IMR-90 (cell line): Measurements from ENCODE around the gene TMEM181. TPM values are rescaled to one million over a fixed set of nuclear protein-coding genes. Genes with fewer than 3 reads are reported as not detected.

Experiments
- ATAC-seq: fragments of 200-7000 bp; cut with Tn5 transposase; 2 replicates; pipeline ENCODE4 v1.9.1; 2020; ENCODE audit warnings: low read depth, mild to moderate bottlenecking, moderate library complexity
- BruUV-seq: library from RNA; stranded (reverse); fragments of 400-500 nt; replicated peaks from 2 replicates; lab custom pipeline; 2021; lab: Mats Ljungman, UMichigan
- CTCF ChIA-PET: fragments of 300-600 bp; formaldehyde crosslinking; extraction: SDS; loops from one replicate; lab custom pipeline; 2021; ENCODE audit warnings: antibody characterized with exemption; lab: Yijun Ruan, JAX
- POLR2A ChIA-PET: fragments of 300-600 bp; sonication (Branson Sonifier 250); formaldehyde crosslinking; loops from one replicate; lab custom pipeline; 2022; ENCODE audit warnings: antibody characterized with exemption; ENCODE audit not compliant: unreplicated experiment; lab: Charles Lee
- DNase-seq: peaks from one replicate; pipeline ENCODE4 v3.0.0; 2013
- H2AFZ ChIP-seq: replicated peaks from 2 replicates; pipeline ENCODE3; 2013; ENCODE audit warnings: low read length, mild to moderate bottlenecking; ENCODE audit not compliant: poor library complexity
- H2AK5ac ChIP-seq: 2 replicates; pipeline ENCODE4 v1.6.1; 2013; ENCODE audit warnings: low read depth, low read length, inconsistent platforms
- H2AK9ac ChIP-seq: replicated peaks from 2 replicates; pipeline ENCODE3; 2013; ENCODE audit warnings: mild to moderate bottlenecking, low read depth, low read length, moderate library complexity; ENCODE audit not compliant: poor library complexity
- H2BK120ac ChIP-seq: 2 replicates; pipeline ENCODE4 v1.6.1; 2013; ENCODE audit warnings: low read depth, low read length, inconsistent platforms
- H2BK15ac ChIP-seq: 3 replicates; pipeline ENCODE4 v1.6.1; 2013; ENCODE audit warnings: low read depth, low read length, inconsistent platforms
- H2BK20ac ChIP-seq: 2 replicates; pipeline ENCODE4 v1.6.1; 2013; ENCODE audit warnings: low read depth, mild to moderate bottlenecking, inconsistent platforms, low read length, moderate library complexity
- H2BK5ac ChIP-seq: 2 replicates; pipeline ENCODE4 v1.6.1; 2013; ENCODE audit warnings: mild to moderate bottlenecking, low read depth, low read length, inconsistent platforms; ENCODE audit not compliant: poor library complexity, severe bottlenecking
- H3K14ac ChIP-seq: replicated peaks from 2 replicates; pipeline ENCODE4 v1.6.1; 2013; ENCODE audit warnings: low read depth, low read length, inconsistent platforms
- H3K18ac ChIP-seq: 2 replicates; pipeline ENCODE4 v1.6.1; 2013; ENCODE audit warnings: low read depth, low read length, control low read depth
- H3K23ac ChIP-seq: 2 replicates; pipeline ENCODE4 v1.6.1; 2013; ENCODE audit warnings: low read depth, low read length, inconsistent platforms
- H3K27ac ChIP-seq: 2 replicates; pipeline ENCODE4 v1.5.1; 2013; ENCODE audit warnings: mild to moderate bottlenecking, control low read depth, low read length; ENCODE audit not compliant: insufficient read depth
- H3K27me3 ChIP-seq: 2 replicates; pipeline ENCODE4 v1.6.1; 2013; ENCODE audit warnings: low read length; ENCODE audit not compliant: control insufficient read depth, insufficient read depth
- H3K36me3 ChIP-seq: 2 replicates; pipeline ENCODE4 v1.6.1; 2013; ENCODE audit warnings: low read length, mixed read lengths; ENCODE audit not compliant: control insufficient read depth, insufficient read depth
- H3K4ac ChIP-seq: 2 replicates; pipeline ENCODE4 v1.6.1; 2013; ENCODE audit warnings: low read depth, low read length, inconsistent platforms
- H3K4me1 ChIP-seq: 2 replicates; pipeline ENCODE4 v1.6.1; 2013; ENCODE audit warnings: low read length, mixed read lengths; ENCODE audit not compliant: control insufficient read depth, insufficient read depth
- H3K4me2 ChIP-seq: 2 replicates; pipeline ENCODE4 v1.6.1; 2013; ENCODE audit warnings: low read depth, mild to moderate bottlenecking, control low read depth, low read length, moderate library complexity
- H3K4me3 ChIP-seq: 2 replicates; pipeline ENCODE4 v1.5.1; 2013; ENCODE audit warnings: low read depth, mild to moderate bottlenecking, control low read depth, low read length, moderate library complexity; ENCODE audit not compliant: insufficient read depth
- H3K56ac ChIP-seq: 2 replicates; pipeline ENCODE4 v1.6.1; 2013; ENCODE audit warnings: low read length, inconsistent platforms; ENCODE audit not compliant: insufficient read depth; ENCODE audit errors: extremely low read depth
- H3K79me1 ChIP-seq, 2 experiments: 2 replicates each; pipeline ENCODE4 v1.6.1; 2013; ENCODE audit warnings: low read length in 2 of 2, inconsistent platforms in 1 of 2, low read depth in 1 of 2
- H3K9ac ChIP-seq: 2 replicates; pipeline ENCODE4 v1.6.1; 2013; ENCODE audit warnings: low read depth, low read length, control low read depth
- H3K9me1 ChIP-seq: 2 replicates; pipeline ENCODE4 v1.6.1; 2013; ENCODE audit warnings: low read length, inconsistent platforms; ENCODE audit not compliant: insufficient read depth
- H3K9me3 ChIP-seq: 2 replicates; pipeline ENCODE4 v1.6.1; 2013; ENCODE audit warnings: low read length; ENCODE audit not compliant: control insufficient read depth, insufficient read depth
- H4K20me1 ChIP-seq: 2 replicates; pipeline ENCODE4 v1.6.1; 2013; ENCODE audit warnings: low read length, inconsistent platforms; ENCODE audit not compliant: insufficient read depth
- H4K5ac ChIP-seq: 2 replicates; pipeline ENCODE4 v1.6.1; 2013; ENCODE audit warnings: mild to moderate bottlenecking, low read depth, low read length, control low read depth
- H4K8ac ChIP-seq, 2 experiments: 2 replicates each; pipeline ENCODE4 v1.6.1; 2013; ENCODE audit warnings: low read depth in 2 of 2, low read length in 2 of 2, control low read depth in 1 of 2, inconsistent platforms in 1 of 2
- H4K91ac ChIP-seq: 2 replicates; pipeline ENCODE4 v1.6.1; 2013; ENCODE audit warnings: low read depth, low read length, inconsistent platforms; ENCODE audit not compliant: insufficient read depth
- CEBPB ChIP-seq: IDR thresholded peaks from 2 replicates; pipeline ENCODE4 v1.6.1; 2012; ENCODE audit warnings: low read depth, low read length, improper control_type of control experiment
- NFE2L2 ChIP-seq: fragments of 150-350 bp; IDR thresholded peaks from 2 replicates; pipeline ENCODE4 v1.6.1; 2016; ENCODE audit warnings: low read depth, mild to moderate bottlenecking, low read length
- POLR2A ChIP-seq: IDR thresholded peaks from 2 replicates; pipeline ENCODE4 v1.6.1; 2012; ENCODE audit warnings: mild to moderate bottlenecking, low read depth, low read length
- RAD21 ChIP-seq: IDR thresholded peaks from 2 replicates; pipeline ENCODE4 v1.6.1; 2012; ENCODE audit warnings: low read length, improper control_type of control experiment
- WGBS, 2 experiments: methylation state at CpG; one replicate each; pipeline versions ENCODE4 v1.1.5 to v1.1.7; 2013; ENCODE audit warnings: missing lambda C conversion rate in 2 of 2; ENCODE audit not compliant: insufficient read length in 1 of 2; ENCODE audit errors: extremely low coverage in 2 of 2; 5-methylcytosine and 5-hydroxymethylcytosine counted together
- dilution Hi-C: fragments of 300-500 bp; cut with HindIII; formaldehyde crosslinking; loops from one replicate; pipeline ENCODE4 v1.14.3; 2018; ENCODE audit warnings: low sequenced_read_pairs; ENCODE audit not compliant: unreplicated experiment
- in situ Hi-C: fragments of 300-500 bp; cut with MboI; formaldehyde crosslinking; loops from 3 replicates; pipeline ENCODE4 v1.14.3; 2019; ENCODE audit warnings: low sequenced_read_pairs, inconsistent platforms, mixed read lengths
- intact Hi-C: fragments of 100-400 bp; cut with micrococcal nuclease; formaldehyde crosslinking; loops from 2 replicates; pipeline ENCODE4 v1.10.0; 2022
- polyA plus RNA-seq, 3 experiments: library from polyadenylated mRNA; depleted of rRNA; stranded (reverse); fragments of >200 nt; gene quantifications; 2 replicates each; pipeline ENCODE4 v1.2.3, GENCODE V29; 2012; ENCODE audit warnings: low replicate concordance in 1 of 3
- total RNA-seq: library from RNA; depleted of rRNA; stranded (reverse); fragments of >200 nt; gene quantifications from 2 replicates; pipeline ENCODE4 v1.2.3, GENCODE V29; 2012
- TF ChIP-seq, protein P1 (sequence below): fragments of 150-350 bp; IDR thresholded peaks from 2 replicates; pipeline ENCODE4 v1.6.1; 2016; ENCODE audit warnings: low read depth, mild to moderate bottlenecking, low read length, moderate library complexity, borderline replicate concordance

The TMEM181 gene
- total and polyA plus RNA-seq, 2 of the 4 experiments (the other 2 are of a cell fraction): 22.8 to 27.8 TPM

DNA sequence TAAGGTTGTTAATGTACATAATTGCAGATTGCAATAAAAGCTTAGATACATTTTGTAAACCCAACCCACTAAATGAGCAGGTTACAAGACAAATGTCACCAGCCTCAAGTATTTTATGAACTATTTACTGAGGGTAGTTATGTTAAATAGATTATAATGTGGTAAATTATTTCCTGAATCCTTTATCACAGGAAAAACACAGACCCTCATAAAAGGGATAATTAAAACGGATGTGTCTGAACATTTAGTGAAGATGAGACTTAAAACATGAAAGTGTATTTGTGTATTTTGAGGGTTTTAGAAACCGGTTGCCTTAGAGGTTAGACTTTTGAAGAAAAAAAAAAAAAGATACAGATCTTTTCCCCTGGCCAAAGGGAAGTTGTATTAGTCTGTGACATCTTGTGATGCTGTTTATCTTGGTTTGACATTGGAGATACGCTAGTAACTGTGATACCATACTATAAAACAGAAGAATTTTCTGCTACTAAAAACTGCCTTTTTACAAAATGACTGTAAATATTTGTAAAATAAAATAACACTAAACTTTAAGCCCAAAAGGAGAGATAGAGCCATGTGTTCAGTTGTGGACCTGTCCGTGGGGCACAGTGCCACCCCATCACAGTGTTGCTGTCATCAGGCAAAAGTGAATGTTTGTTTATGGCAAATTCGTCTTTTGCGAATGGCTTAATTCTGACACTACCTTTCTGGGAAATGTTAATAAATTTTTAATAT, 75.0 kb downstream of the TMEM181 start:
- Histone ChIP-seq H4K20me1 (peaks cover 25% of the 10 kb centered on the region), H3K23ac (no peak overlapping the region), H3K9me3 (no peaks in the 10 kb centered on the region), H2BK5ac (no peak overlapping the region), H3K18ac (no peak overlapping the region), H2BK120ac (no peak overlapping the region), H2BK15ac (no peak overlapping the region), H2AK9ac (no peak overlapping the region), H3K4me2 (no peak overlapping the region), H3K56ac (no peak overlapping the region), H3K27ac (no peak overlapping the region), H3K36me3 (peaks cover 27% of the 10 kb centered on the region), H2AFZ (no peak overlapping the region), H3K4ac (no peak overlapping the region), H2AK5ac (no peak overlapping the region), H3K4me3 (no peak overlapping the region), H3K4me1 (peaks cover 20% of the 10 kb centered on the region), H4K5ac (no peak overlapping the region), H3K79me1 (peaks cover 21 to 68% of the 10 kb centered on the region in 2 experiments), H3K9me1 (peaks cover 26% of the 10 kb centered on the region), H2BK20ac (no peak overlapping the region), H3K14ac (no peak overlapping the region), H4K8ac (no peak overlapping the region), H4K91ac (no peak overlapping the region), H3K9ac (no peak overlapping the region), H3K27me3 (no peaks in the 10 kb centered on the region)
- dilution Hi-C loops (no loop called here), intact Hi-C loops (no loop called here), in situ Hi-C loops (loop anchor here (25.0 kb wide), 1 partner anchor 1077 kb away; no protein-coding TSS in a partner anchor)
- POLR2A ChIA-PET: no interaction called here
- CTCF ChIA-PET: no interaction called here
- ATAC-seq (no peak), DNase-seq (no peak)
- no peak for TF ChIP-seq RAD21
- no peak for TF ChIP-seq CEBPB
- TF ChIP-seq, protein P1, sequence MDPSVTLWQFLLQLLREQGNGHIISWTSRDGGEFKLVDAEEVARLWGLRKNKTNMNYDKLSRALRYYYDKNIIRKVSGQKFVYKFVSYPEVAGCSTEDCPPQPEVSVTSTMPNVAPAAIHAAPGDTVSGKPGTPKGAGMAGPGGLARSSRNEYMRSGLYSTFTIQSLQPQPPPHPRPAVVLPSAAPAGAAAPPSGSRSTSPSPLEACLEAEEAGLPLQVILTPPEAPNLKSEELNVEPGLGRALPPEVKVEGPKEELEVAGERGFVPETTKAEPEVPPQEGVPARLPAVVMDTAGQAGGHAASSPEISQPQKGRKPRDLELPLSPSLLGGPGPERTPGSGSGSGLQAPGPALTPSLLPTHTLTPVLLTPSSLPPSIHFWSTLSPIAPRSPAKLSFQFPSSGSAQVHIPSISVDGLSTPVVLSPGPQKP: no peak
- TF ChIP-seq NFE2L2: no peak
- no peak for TF ChIP-seq POLR2A
- no CpG with 5 or more reads among the region's 6 CpGs for WGBS, 2 experiments
- BruUV-seq: no TSS peak
